Endothelial cell of umbilical vein (primary cell): ENCODE results near the gene ADAMTSL3. TPM values are rescaled to one million over a fixed set of nuclear protein-coding genes. Genes with fewer than 3 reads are reported as not detected.

ENCODE experiments used
- BruUV-seq: library from RNA; stranded (reverse); fragments of 400-500 nt; replicated peaks from 2 replicates; lab custom pipeline; 2021; lab: Mats Ljungman, UMichigan
- CTCF ChIA-PET: fragments of 300-600, 350-600 bp; sonication (Branson Sonifier 250); formaldehyde crosslinking; loops from one replicate; lab custom pipeline; 2021; ENCODE audit warnings: antibody characterized with exemption, inconsistent platforms; lab: Charles Lee
- POLR2A ChIA-PET: fragments of 300-600, 350-600 bp; sonication (Branson Sonifier 250); formaldehyde crosslinking; loops from one replicate; lab custom pipeline; 2021; ENCODE audit warnings: antibody characterized with exemption, inconsistent platforms; lab: Charles Lee
- DNase-seq: peaks from one replicate; pipeline ENCODE4 v3.0.0-alpha.2; 2011; ENCODE audit warnings: low read depth, low spot score
- FAIRE-seq: peaks from 2 replicates; lab custom pipeline; 2011; peaks lifted over from hg19 to GRCh38; lab: Jason Lieb, UNC
- H2AFZ ChIP-seq: 2 replicates; pipeline ENCODE4 v1.6.0; 2012; ENCODE audit warnings: low read depth, low read length, control low read depth, inconsistent platforms
- H3K27ac ChIP-seq: 2 replicates; pipeline ENCODE4 v1.5.1; 2011; ENCODE audit warnings: low read depth, mild to moderate bottlenecking, control low read depth, low read length, moderate library complexity; ENCODE audit not compliant: insufficient read depth
- H3K27me3 ChIP-seq, 2 experiments: 2 replicates each; pipeline versions ENCODE4 v1.6.0 to v1.6.1; 2011; ENCODE audit warnings: low read length in 2 of 2, mixed read lengths in 1 of 2; ENCODE audit not compliant: control insufficient read depth in 2 of 2, insufficient read depth in 2 of 2
- H3K36me3 ChIP-seq, 2 experiments: 2 replicates in 1 of 2; 3 replicates in 1 of 2; pipeline ENCODE4 v1.5.1; 2011; ENCODE audit warnings: low read length in 2 of 2, mild to moderate bottlenecking in 1 of 2, moderate library complexity in 1 of 2; ENCODE audit not compliant: control insufficient read depth in 2 of 2, insufficient read depth in 2 of 2; ENCODE audit errors: extremely low read depth in 1 of 2
- H3K4me1 ChIP-seq: 3 replicates; pipeline ENCODE4 v1.5.1; 2011; ENCODE audit warnings: mild to moderate bottlenecking, low read length; ENCODE audit not compliant: control insufficient read depth, insufficient read depth; ENCODE audit errors: extremely low read depth
- H3K4me2 ChIP-seq: 2 replicates; pipeline ENCODE4 v1.6.1; 2011; ENCODE audit warnings: low read length, control low read depth, mixed read lengths; ENCODE audit not compliant: insufficient read depth
- H3K4me3 ChIP-seq, 3 experiments: fragments of 200-600 bp in 1 of 3; sonication (generic), shearing (Covaris generic) in 1 of 3; replicated peaks in 1 of 3; 2 replicates each; pipeline ENCODE4 v1.5.1; 2011 to 2016; ENCODE audit warnings: control low read depth in 3 of 3, low read length in 3 of 3, mild to moderate bottlenecking in 2 of 3, inconsistent platforms in 1 of 3, low read depth in 1 of 3, moderate library complexity in 1 of 3; ENCODE audit not compliant: insufficient read depth in 1 of 3
- H3K79me2 ChIP-seq: 2 replicates; pipeline ENCODE4 v1.6.0; 2012; ENCODE audit warnings: low read length, inconsistent platforms; ENCODE audit not compliant: control insufficient read depth, insufficient read depth
- H3K9ac ChIP-seq: replicated peaks from 2 replicates; pipeline ENCODE3; 2011; ENCODE audit warnings: low read length, control low read depth; ENCODE audit not compliant: insufficient read depth; ENCODE audit errors: extremely low read depth
- H3K9me1 ChIP-seq: replicated peaks from 3 replicates; pipeline ENCODE4 v1.6.0; 2011; ENCODE audit warnings: mild to moderate bottlenecking, low read length; ENCODE audit not compliant: control insufficient read depth, insufficient read depth; ENCODE audit errors: extremely low read depth
- H3K9me3 ChIP-seq: replicated peaks from 2 replicates; pipeline ENCODE4 v1.5.1; 2012; ENCODE audit warnings: low read length, inconsistent platforms; ENCODE audit not compliant: control insufficient read depth, insufficient read depth
- H4K20me1 ChIP-seq: replicated peaks from 2 replicates; pipeline ENCODE3; 2011; ENCODE audit warnings: mild to moderate bottlenecking, low read length; ENCODE audit not compliant: control insufficient read depth, insufficient read depth; ENCODE audit errors: extremely low read depth
- CTCF ChIP-seq, 2 donors: IDR thresholded peaks; 1 replicate in 1 of 2; 2 replicates in 1 of 2; pipeline ENCODE4 v1.5.1; 2011; ENCODE audit warnings: low read length in 2 of 2, mild to moderate bottlenecking in 2 of 2, moderate library complexity in 2 of 2, control low read depth in 1 of 2, inconsistent platforms in 1 of 2, low read depth in 1 of 2; ENCODE audit not compliant: insufficient read depth in 1 of 2; ENCODE audit errors: extremely low read depth in 1 of 2
- EZH2 ChIP-seq: IDR thresholded peaks from 2 replicates; pipeline ENCODE4 v1.6.1; 2012; ENCODE audit warnings: borderline replicate concordance, low read depth, mild to moderate bottlenecking, moderate library complexity, low read length, inconsistent platforms; ENCODE audit not compliant: severe bottlenecking
- FOS ChIP-seq: IDR thresholded peaks from 2 replicates; pipeline ENCODE4 v1.6.1; 2011; ENCODE audit warnings: mild to moderate bottlenecking, low read length, moderate library complexity, borderline replicate concordance; ENCODE audit not compliant: insufficient read depth
- GATA2 ChIP-seq: IDR thresholded peaks from 2 replicates; pipeline ENCODE4 v1.7.0; 2011; ENCODE audit warnings: low read depth, mild to moderate bottlenecking, moderate library complexity, mixed read lengths, low read length; ENCODE audit not compliant: insufficient read length, insufficient read depth
- JUN ChIP-seq: IDR thresholded peaks from 2 replicates; pipeline ENCODE4 v1.6.1; 2011; ENCODE audit warnings: borderline replicate concordance, low read depth; ENCODE audit not compliant: insufficient read length, insufficient read depth
- MAX ChIP-seq: IDR thresholded peaks from 2 replicates; pipeline ENCODE4 v1.6.1; 2011; ENCODE audit not compliant: insufficient read depth, insufficient read length
- MYC ChIP-seq: IDR thresholded peaks from one replicate; pipeline ENCODE4 v1.6.1; 2011; ENCODE audit warnings: mild to moderate bottlenecking, low read depth, low read length
- POLR2A ChIP-seq: IDR thresholded peaks from 2 replicates; pipeline ENCODE4 v1.6.1; 2012; ENCODE audit warnings: low read depth, mild to moderate bottlenecking, control low read depth, low read length
- POLR2AphosphoS5 ChIP-seq: IDR thresholded peaks from 2 replicates; pipeline ENCODE4 v1.6.1; 2012; ENCODE audit warnings: low read depth, mild to moderate bottlenecking, control low read depth, low read length, moderate library complexity; ENCODE audit not compliant: insufficient read depth
- dilution Hi-C: fragments of 300-500 bp; cut with MboI; formaldehyde crosslinking; loops from one replicate; pipeline ENCODE4 v1.15.0; 2019; ENCODE audit warnings: low sequenced_read_pairs; ENCODE audit not compliant: extremely low pct_ligation_motif_present
- intact Hi-C: fragments of 100-400 bp; cut with micrococcal nuclease; formaldehyde crosslinking; loops from one replicate; pipeline ENCODE4 v1.10.0; 2022
- polyA plus RNA-seq, 4 experiments: library from polyadenylated mRNA; depleted of rRNA in 3 of 4; stranded (reverse) in 3 of 4; unstranded in 1 of 4; fragments of >200 nt; gene quantifications; 2 replicates each; pipeline versions ENCODE4 v1.2.1 to v1.2.3, GENCODE V29; 2011 to 2012; ENCODE audit warnings: missing spikeins in 1 of 4
- total RNA-seq: library from RNA; stranded (reverse); gene quantifications from 2 replicates; pipeline ENCODE4 v1.2.3, GENCODE V29; 2021

ADAMTSL3 gene
- total and polyA plus RNA-seq, 2 donors (not counting 3 experiments of a cell fraction or from before 2014, with no cell fraction given), result not detected

- DNase-seq, result no peak
- Histone ChIP-seq H3K9ac (no peak overlapping the region), H4K20me1 (no peaks in the 10 kb centered on the region), H3K4me2 (no peak overlapping the region), H3K27ac (no peak overlapping the region), H3K4me3 (no peak overlapping the region), H3K4me1 (no peaks in the 10 kb centered on the region), H2AFZ (no peak overlapping the region), H3K27me3 (no peaks in the 10 kb centered on the region), H3K79me2 (no peaks in the 10 kb centered on the region), H3K36me3 (no peaks in the 10 kb centered on the region), H3K9me3 (no peaks in the 10 kb centered on the region), H3K9me1 (no peaks in the 10 kb centered on the region)
- dilution Hi-C loops (no loop called here), intact Hi-C loops (no loop called here)
- FAIRE-seq, result no peak
- POLR2A ChIA-PET, result no interaction called here
- TF ChIP-seq JUN (no peak), CTCF (IDR thresholded peaks at IDR 0.05; ENCODE audit: extremely low read depth in 1 of 2, insufficient read depth in 1 of 2, low read depth in 1 of 2, low read length in 2 of 2) (no peak), EZH2 (no peak), MYC (no peak), POLR2A (no peak), POLR2AphosphoS5 (no peak), GATA2 (no peak), FOS (no peak), MAX (no peak)
- CTCF ChIA-PET, result no interaction called here
- BruUV-seq, result no TSS peak
Measured at GRCh38 chr15:83897037-83897436, 243.1 kb downstream of the ADAMTSL3 start.
